Measurements from ENCODE around the gene CSH2.

Gene CSH2

GRCh38 chr17:63827002-63827800 lies 46.3 kb downstream of the CSH2 start, which contains the start of the genes FTSJ3 and PSMC5 (continued):
- TF ChIP-seq ZSCAN16 (tag by site-specific recombination; IDR thresholded peaks at IDR 0.05) (0 out of 2 replicates have a peak, but pooled peaks have one; percentile 19), ZNF239 (tag by site-specific recombination; IDR thresholded peaks at IDR 0.05) (no peak), ZNF549 (tag by site-specific recombination; IDR thresholded peaks at IDR 0.05) (no peak), ZFHX2 (tag by site-specific recombination; conservative IDR thresholded peaks at IDR 0.05) (peak; percentile 39; the same call in 1 of the 2 replicates), ZFP69B (tag by site-specific recombination; IDR thresholded peaks at IDR 0.05) (no peak), ZNF521 (tag by site-specific recombination; IDR thresholded peaks at IDR 0.05) (no peak), ZNF223 (tag by site-specific recombination; IDR thresholded peaks at IDR 0.05) (no peak; the same call in 1 of the 2 replicates), BCL11B (tag by site-specific recombination; IDR thresholded peaks at IDR 0.05; ENCODE audit: low read depth) (no peak), ZNF768 (tag by site-specific recombination; IDR thresholded peaks at IDR 0.05) (no peak; the same call in 1 of the 2 replicates), HOXD13 (CRISPR knock-in tag; IDR thresholded peaks at IDR 0.05; ENCODE audit: borderline replicate concordance) (no peak), ZNF37A (tag by site-specific recombination; IDR thresholded peaks at IDR 0.05) (no peak), ZNF2 (tag by site-specific recombination; IDR thresholded peaks at IDR 0.05) (no peak), ZFP41 (tag by site-specific recombination; IDR thresholded peaks at IDR 0.05; ENCODE audit: borderline replicate concordance) (no peak), ZNF513 (tag by site-specific recombination; IDR thresholded peaks at IDR 0.05) (no peak), YY2 (tag by site-specific recombination; IDR thresholded peaks at IDR 0.05) (peak; percentile 96), HOXC10 (CRISPR knock-in tag; IDR thresholded peaks at IDR 0.05) (no peak), ZNF26 (tag by site-specific recombination; IDR thresholded peaks at IDR 0.05) (no peak), TSHZ1 (tag by site-specific recombination; IDR thresholded peaks at IDR 0.05; ENCODE audit: borderline replicate concordance) (no peak), KLF8 (tag by site-specific recombination; IDR thresholded peaks at IDR 0.05) (peak; percentile 71; the same call in 1 of the 2 replicates), ZNF24 (tag by site-specific recombination; IDR thresholded peaks at IDR 0.05) (no peak), GLIS1 (tag by site-specific recombination; IDR thresholded peaks at IDR 0.05) (no peak), RBAK (tag by site-specific recombination; IDR thresholded peaks at IDR 0.05) (no peak), BCL6B (tag by site-specific recombination; IDR thresholded peaks at IDR 0.05) (no peak), ZNF530 (tag by site-specific recombination; IDR thresholded peaks at IDR 0.05; ENCODE audit: low read depth) (no peak), MEIS1 (CRISPR knock-in tag; IDR thresholded peaks at IDR 0.05; ENCODE audit: borderline replicate concordance) (no peak), KLF7 (tag by site-specific recombination; IDR thresholded peaks at IDR 0.05; ENCODE audit: borderline replicate concordance) (peak; percentile 48; the same call in 1 of the 2 replicates), ZNF121 (tag by site-specific recombination; IDR thresholded peaks at IDR 0.05) (no peak), ZNF398 (tag by site-specific recombination; IDR thresholded peaks at IDR 0.05) (no peak; the same call in 1 of the 2 replicates), ZXDB (tag by site-specific recombination; IDR thresholded peaks at IDR 0.05) (peak; percentile 92), SALL2 (tag by site-specific recombination; IDR thresholded peaks at IDR 0.05; ENCODE audit: borderline replicate concordance) (no peak), ZNF169 (tag by site-specific recombination; IDR thresholded peaks at IDR 0.05) (no peak), ZNF335 (tag by site-specific recombination; conservative IDR thresholded peaks at IDR 0.05) (peak; percentile 89)

Measured in HEK293 (cell line).